ENCODE data around the gene MAP3K5. TPM values are rescaled to one million over a fixed set of nuclear protein-coding genes. Genes with fewer than 3 reads are reported as not detected.

MAP3K5 gene
- total RNA-seq, 2 donors from 2014 or later: 6.7 to 11.9 TPM

DNA sequence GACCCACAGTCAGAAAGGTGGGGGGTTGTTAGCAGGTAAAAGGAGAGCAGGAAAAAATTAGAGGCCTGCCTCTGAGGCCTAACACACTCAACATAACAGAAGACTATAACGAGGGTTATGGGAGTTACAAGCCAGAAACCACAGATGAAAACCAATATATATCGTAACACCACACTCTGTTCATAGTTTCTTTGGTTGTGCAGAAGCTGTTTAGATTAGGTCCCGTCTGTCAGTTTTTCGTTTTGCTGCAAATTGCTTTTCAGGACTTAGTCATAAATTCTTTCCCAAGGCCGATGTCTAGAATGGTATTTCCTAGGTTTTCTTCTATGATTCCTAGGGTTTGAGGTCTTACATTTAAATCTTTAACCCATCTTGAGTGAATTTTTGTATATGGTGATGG, 3.7 kb upstream of the MAP3K5 start:
- no peak for TF ChIP-seq CTCF (IDR thresholded peaks at IDR 0.05)
- H3K27ac ChIP-seq: no peak overlapping the region
- H3K27me3 ChIP-seq: no peaks in the 10 kb centered on the region
- DNase-seq (ENCODE audit: low spot score): no peak
- no peaks in the 10 kb centered on the region for H3K9me3 ChIP-seq
- no peaks in the 10 kb centered on the region for H3K36me3 ChIP-seq
- H3K4me1 ChIP-seq: peaks cover 0 to 10% of the 10 kb centered on the region in 2 donors
- no peak overlapping the region for H3K4me3 ChIP-seq

GRCh38 chr6:136795386-136795785, 3.1 kb upstream of the MAP3K5 start:
- peaks cover 0 to 10% of the 10 kb centered on the region in 2 donors for H3K4me1 ChIP-seq
- H3K27me3 ChIP-seq: no peaks in the 10 kb centered on the region
- no peak overlapping the region for H3K27ac ChIP-seq
- TF ChIP-seq CTCF (IDR thresholded peaks at IDR 0.05): no peak
- H3K4me3 ChIP-seq: no peak overlapping the region
- no peaks in the 10 kb centered on the region for H3K9me3 ChIP-seq
- H3K36me3 ChIP-seq: no peaks in the 10 kb centered on the region
- no peak for DNase-seq (ENCODE audit: low spot score)

DNA sequence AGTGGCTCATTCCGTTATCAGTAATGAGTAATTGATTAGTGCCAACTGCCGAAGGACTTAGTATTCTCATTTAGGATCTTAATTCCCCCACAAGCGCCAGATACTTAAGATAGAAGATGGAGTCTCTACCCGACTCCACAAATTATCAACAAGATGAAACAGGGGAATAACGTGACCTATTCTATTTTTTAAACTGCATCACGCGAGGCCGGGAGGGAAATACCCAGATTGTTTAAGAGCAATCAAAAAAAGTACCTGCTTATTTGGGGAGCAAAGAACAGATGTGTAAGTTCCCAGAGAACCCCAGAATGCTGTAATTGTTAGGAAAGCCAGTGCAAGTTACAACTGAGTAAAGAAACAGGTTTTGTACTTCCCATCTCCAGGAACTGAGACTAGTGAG, 1.1 kb upstream of the MAP3K5 start:
- no peaks in the 10 kb centered on the region for H3K9me3 ChIP-seq
- H3K36me3 ChIP-seq: no peaks in the 10 kb centered on the region
- DNase-seq (ENCODE audit: low spot score): no peak
- H3K27me3 ChIP-seq: no peaks in the 10 kb centered on the region
- H3K4me1 ChIP-seq: peaks cover 0 to 13% of the 10 kb centered on the region in 2 donors
- no peak for TF ChIP-seq CTCF (IDR thresholded peaks at IDR 0.05)
- H3K27ac ChIP-seq: peak overlapping the region; percentile 87 to 91
- H3K4me3 ChIP-seq: peak overlapping the region; percentile 68 to 92

DNA sequence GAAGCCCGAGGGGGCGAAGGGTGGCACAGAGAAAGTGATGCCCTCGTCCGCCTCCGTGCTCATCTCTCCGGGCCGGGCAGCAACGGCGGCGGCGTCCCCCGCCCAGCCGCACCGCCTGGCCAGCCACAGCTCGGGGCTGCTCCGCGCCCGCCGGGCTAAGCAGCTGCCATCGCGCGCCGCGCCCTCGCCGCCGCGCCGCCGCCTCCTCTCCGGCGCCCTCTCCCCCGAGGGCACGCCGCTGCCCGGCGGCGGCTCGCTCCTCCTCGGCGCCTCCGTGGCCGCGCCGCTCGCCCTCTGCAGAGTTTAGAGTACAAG, 225 bp downstream of the MAP3K5 start:
- Histone ChIP-seq H3K27ac (peak overlapping the region; percentile 87 to 91), H3K27me3 (no peaks in the 10 kb centered on the region), H3K9me3 (no peaks in the 10 kb centered on the region), H3K4me3 (peak overlapping the region; percentile 68 to 92), H3K36me3 (no peaks in the 10 kb centered on the region), H3K4me1 (peaks cover 0 to 13% of the 10 kb centered on the region in 2 donors)
- DNase-seq (ENCODE audit: low spot score): no peak
- no peak for TF ChIP-seq CTCF (IDR thresholded peaks at IDR 0.05)

GRCh38 chr6:136791296-136792094, 782 bp downstream of the MAP3K5 start:
- no peak for TF ChIP-seq CTCF (IDR thresholded peaks at IDR 0.05)
- Histone ChIP-seq H3K4me3 (peak overlapping the region; percentile 68 to 92), H3K4me1 (peaks cover 0 to 13% of the 10 kb centered on the region in 2 donors), H3K27ac (peak overlapping the region; percentile 87 to 91), H3K9me3 (no peaks in the 10 kb centered on the region), H3K27me3 (no peaks in the 10 kb centered on the region), H3K36me3 (no peaks in the 10 kb centered on the region)
- peak; percentile 87 for DNase-seq (ENCODE audit: low spot score)
